HepG2 (cell line): ENCODE results near the gene EEF1AKMT3. TPM values are rescaled to one million over a fixed set of nuclear protein-coding genes. Genes with fewer than 3 reads are reported as not detected.

Experiments used
- ATRX ChIP-seq: sonication (generic); formaldehyde crosslinking; IDR thresholded peaks from 2 replicates; pipeline ENCODE4 v1.4.0; 2020; ENCODE audit warnings: missing genetic modification reagents, borderline replicate concordance
- CEBPZ ChIP-seq: IDR thresholded peaks from 2 replicates; pipeline ENCODE4 v1.6.1; 2012; ENCODE audit warnings: low read length, improper control_type of control experiment
- ISX ChIP-seq: sonication (generic); formaldehyde crosslinking; conservative IDR thresholded peaks from 2 replicates; pipeline ENCODE4 v1.5.0; 2020; ENCODE audit warnings: missing genetic modification reagents
- MAFK ChIP-seq, 2 experiments: IDR thresholded peaks in 1 of 2; conservative IDR thresholded peaks in 1 of 2; 2 replicates each; pipeline ENCODE4 v1.6.1; 2011; ENCODE audit warnings: improper control_type of control experiment in 2 of 2, low read length in 2 of 2
- MTF1 ChIP-seq: sonication (generic); formaldehyde crosslinking; IDR thresholded peaks from 2 replicates; pipeline ENCODE4 v1.5.0; 2020; ENCODE audit warnings: missing genetic modification reagents
- MZF1 ChIP-seq: sonication (generic); formaldehyde crosslinking; IDR thresholded peaks from 2 replicates; pipeline ENCODE4 v1.8.1; 2023; ENCODE audit warnings: mild to moderate bottlenecking, missing genetic modification reagents, borderline replicate concordance
- POLR2A ChIP-seq, 2 experiments: IDR thresholded peaks; 2 replicates each; pipeline ENCODE4 v1.6.1; 2011; ENCODE audit warnings: low read depth in 2 of 2, low read length in 2 of 2, mild to moderate bottlenecking in 1 of 2, moderate library complexity in 1 of 2; ENCODE audit not compliant: insufficient read depth in 1 of 2
- RNF2 ChIP-seq: fragments of 450-650 bp; conservative IDR thresholded peaks from 2 replicates; pipeline ENCODE4 v1.6.1; 2016; ENCODE audit warnings: low read depth
- RORA ChIP-seq: sonication (generic); formaldehyde crosslinking; IDR thresholded peaks from 2 replicates; pipeline ENCODE4 v1.5.0; 2020; ENCODE audit warnings: mild to moderate bottlenecking, missing genetic modification reagents, moderate library complexity
- SIX4 ChIP-seq: sonication (generic); formaldehyde crosslinking; IDR thresholded peaks from 2 replicates; pipeline ENCODE4 v1.4.0; 2020; ENCODE audit warnings: missing genetic modification reagents
- SNAI1 ChIP-seq: sonication (generic); formaldehyde crosslinking; IDR thresholded peaks from 2 replicates; pipeline ENCODE4 v1.5.0; 2020; ENCODE audit warnings: mild to moderate bottlenecking, missing genetic modification reagents, borderline replicate concordance
- SP140L ChIP-seq: sonication (generic); formaldehyde crosslinking; IDR thresholded peaks from 2 replicates; pipeline ENCODE4 v1.4.0; 2020; ENCODE audit warnings: missing genetic modification reagents, borderline replicate concordance
- TRAFD1 ChIP-seq: sonication (generic); formaldehyde crosslinking; IDR thresholded peaks from 2 replicates; pipeline ENCODE4 v1.5.1; 2020; ENCODE audit warnings: missing genetic modification reagents, mild to moderate bottlenecking, borderline replicate concordance
- TSC22D2 ChIP-seq: sonication (generic); formaldehyde crosslinking; IDR thresholded peaks from 2 replicates; pipeline ENCODE4 v1.5.1; 2020; ENCODE audit warnings: missing genetic modification reagents, mild to moderate bottlenecking, borderline replicate concordance
- ZBTB4 ChIP-seq: sonication (generic); formaldehyde crosslinking; IDR thresholded peaks from 2 replicates; pipeline ENCODE4 v1.4.0; 2020; ENCODE audit warnings: missing genetic modification reagents, mild to moderate bottlenecking, borderline replicate concordance
- ZC3H13 ChIP-seq: sonication (generic); formaldehyde crosslinking; IDR thresholded peaks from 2 replicates; pipeline ENCODE4 v1.8.1; 2023; ENCODE audit warnings: mild to moderate bottlenecking, missing genetic modification reagents, moderate library complexity
- ZFX ChIP-seq: sonication (generic); formaldehyde crosslinking; IDR thresholded peaks from 2 replicates; pipeline ENCODE4 v1.4.0; 2020; ENCODE audit warnings: mild to moderate bottlenecking, low read depth, missing genetic modification reagents, moderate library complexity
- ZNF264 ChIP-seq: sonication (generic); formaldehyde crosslinking; IDR thresholded peaks from 2 replicates; pipeline ENCODE4 v1.4.0; 2020; ENCODE audit warnings: missing genetic modification reagents
- ZNF530 ChIP-seq: sonication (generic); formaldehyde crosslinking; IDR thresholded peaks from 2 replicates; pipeline ENCODE4 v1.5.0; 2020; ENCODE audit warnings: low read depth, mild to moderate bottlenecking, missing genetic modification reagents
- ZNF558 ChIP-seq: sonication (generic); formaldehyde crosslinking; IDR thresholded peaks from 2 replicates; pipeline ENCODE4 v1.9.0; 2022; ENCODE audit warnings: mild to moderate bottlenecking, missing genetic modification reagents, borderline replicate concordance
- ZNF746 ChIP-seq: sonication (generic); formaldehyde crosslinking; IDR thresholded peaks from 2 replicates; pipeline ENCODE4 v1.8.0; 2022; ENCODE audit warnings: mild to moderate bottlenecking, missing genetic modification reagents
- polyA plus RNA-seq, 8 experiments: library from polyadenylated mRNA; depleted of rRNA in 3 of 8; stranded (reverse) in 7 of 8; unstranded in 1 of 8; fragments of >200 nt; fragmentation: Illumina TruSeq in 4 of 8; extraction: Trizol in 4 of 8; gene quantifications; 2 replicates each; pipeline versions ENCODE4 v1.2.1 to v1.2.3, GENCODE V29; 2011 to 2016; ENCODE audit warnings: low read depth in 4 of 8, missing spikeins in 1 of 8, mixed read lengths in 1 of 8; ENCODE audit not compliant: insufficient read depth in 1 of 8
- total RNA-seq, 5 experiments: library from RNA; depleted of rRNA; stranded (reverse); fragments of >200 nt; fragmentation: Illumina TruSeq; extraction: Trizol; gene quantifications; 2 replicates each; pipeline ENCODE4 v1.2.3, GENCODE V29; 2016; ENCODE audit warnings: low read depth in 1 of 5
- TF ChIP-seq, protein P1 (sequence below): sonication (generic); formaldehyde crosslinking; IDR thresholded peaks from 2 replicates; pipeline ENCODE4 v1.4.0; 2020; ENCODE audit warnings: missing genetic modification reagents

Gene EEF1AKMT3
- total and polyA plus RNA-seq, 2 of the 13 experiments (the other 11 are each of a cell fraction or from before 2014, with no cell fraction given): 4.7 to 11.4 TPM

DNA sequence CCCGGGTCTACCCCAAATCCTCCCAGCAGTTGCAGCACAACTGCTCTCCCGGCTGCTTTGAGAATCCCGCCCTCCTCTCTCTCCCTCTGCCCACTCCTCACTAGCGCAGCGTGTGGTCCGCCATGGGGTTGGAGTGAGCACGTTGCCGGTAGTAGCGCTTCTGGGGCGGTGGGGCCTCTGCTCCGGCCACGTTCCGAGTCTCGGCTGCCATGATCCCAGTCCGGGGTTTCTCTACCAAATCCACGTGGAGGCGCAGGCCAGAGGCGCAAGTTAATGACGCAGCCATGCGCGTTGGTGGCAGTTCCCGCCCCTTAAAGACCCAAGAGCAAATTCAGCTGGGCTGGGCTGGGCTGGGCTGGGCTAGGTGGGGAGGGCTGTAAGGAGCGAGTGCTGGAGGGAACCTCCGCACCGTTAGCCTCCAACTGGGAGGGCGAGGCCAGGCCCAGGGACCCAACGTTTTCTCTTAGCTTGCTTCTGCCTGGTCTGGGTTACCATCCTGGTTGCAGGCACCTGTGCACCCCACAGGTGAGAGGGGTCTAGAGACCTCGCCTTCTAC, 463 bp upstream of the EEF1AKMT3 start, which contains the start of gene METTL1 (continued):
- TF ChIP-seq MTF1 (CRISPR knock-in tag) (no peak), ZC3H13 (CRISPR knock-in tag) (peak; percentile 60; the same call in 1 of the 2 replicates), ISX (CRISPR knock-in tag) (no peak), TRAFD1 (CRISPR knock-in tag) (no peak; the same call in 1 of the 2 replicates), SP140L (no peak), ZNF530 (no peak), ATRX (CRISPR knock-in tag) (no peak), ZNF558 (CRISPR knock-in tag) (peak; percentile 15; the same call in 1 of the 2 replicates), MZF1 (CRISPR knock-in tag) (no peak), SIX4 (peak; percentile 69; the same call in 1 of the 2 replicates), ZNF264 (CRISPR knock-in tag) (peak; percentile 19; the same call in 1 of the 2 replicates), ZFX (CRISPR knock-in tag) (peak; percentile 98), RNF2 (0 out of 2 replicates have a peak, but pooled peaks have one; percentile 62), POLR2A (IDR thresholded peaks at IDR 0.05; ENCODE audit: insufficient read depth in 1 of 2, low read depth in 2 of 2, low read length in 2 of 2) (peak; percentile 89 to 92), RORA (no peak), ZBTB4 (CRISPR knock-in tag) (0 out of 2 replicates have a peak, but pooled peaks have one; percentile 31), CEBPZ (no peak), TSC22D2 (CRISPR knock-in tag) (peak; percentile 88; the same call in 1 of the 2 replicates), SNAI1 (CRISPR knock-in tag) (0 out of 2 replicates have a peak, but pooled peaks have one; percentile 22), ZNF746 (CRISPR knock-in tag) (no peak), MAFK (conservative IDR thresholded peaks at IDR 0.05 in 1 of 2, IDR thresholded peaks at IDR 0.05 in 1 of 2; ENCODE audit: low read length in 2 of 2) (no peak)
- TF ChIP-seq, protein P1, sequence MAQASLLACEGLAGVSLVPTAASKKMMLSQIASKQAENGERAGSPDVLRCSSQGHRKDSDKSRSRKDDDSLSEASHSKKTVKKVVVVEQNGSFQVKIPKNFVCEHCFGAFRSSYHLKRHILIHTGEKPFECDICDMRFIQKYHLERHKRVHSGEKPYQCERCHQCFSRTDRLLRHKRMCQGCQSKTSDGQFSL (CRISPR knock-in tag): no peak
